Measurements from ENCODE around the gene FIGLA. TPM values are rescaled to one million over a fixed set of nuclear protein-coding genes. Genes with fewer than 3 reads are reported as not detected.
"Not testable (repeated sequence)": the region's sequence is repeated elsewhere in the genome, so short reads cannot be mapped to it uniquely, and the experiment has no call there.

Gene FIGLA
- total RNA-seq, 1 experiment from 2014 or later = not detected

GRCh38 chr2:70799706-70800105 is 9.3 kb upstream of the FIGLA start:
- H4K20me1 ChIP-seq (ENCODE audit: control insufficient read depth, insufficient read depth, insufficient read length) = peaks cover 2% of the 10 kb centered on the region
- DNase-seq = no peak
- H3K4ac ChIP-seq (ENCODE audit: low read depth, low read length) = no peak overlapping the region
- H3K4me3 Mint-ChIP-seq = no peak overlapping the region
- H3K56ac ChIP-seq (ENCODE audit: insufficient read length, low read depth, low read length) = no peak overlapping the region
- no peak overlapping the region for H3K4me2 ChIP-seq (ENCODE audit: insufficient read depth, insufficient read length, low read length)
- H3K27me3 Mint-ChIP-seq (ENCODE audit: low read depth) = peaks cover 90% of the 10 kb centered on the region
- no peak overlapping the region for H2AK5ac ChIP-seq (ENCODE audit: insufficient read length, low read length)
- no peaks in the 10 kb centered on the region; the same call in 1 of the 2 replicates for H3K27me3 ChIP-seq (ENCODE audit: insufficient read depth, low read length)
- no peak overlapping the region for H4K5ac ChIP-seq (ENCODE audit: insufficient read length, low read depth, low read length)
- H3K36me3 Mint-ChIP-seq (ENCODE audit: insufficient read depth in 1 of 3, low read depth in 3 of 3) = peaks cover 7 to 9% (median 8%) of the 10 kb centered on the region in 3 experiments; a peak in 6 of 7 replicates
- H2BK20ac ChIP-seq (ENCODE audit: low read depth, low read length, poor library complexity, severe bottlenecking) = no peak overlapping the region
- H3K79me1 ChIP-seq (ENCODE audit: insufficient read depth, low read depth, low read length, poor library complexity, severe bottlenecking) = no peaks in the 10 kb centered on the region
- H4K8ac ChIP-seq (replicated peaks; ENCODE audit: insufficient read length, low read depth, low read length) = no peak overlapping the region
- H2BK12ac ChIP-seq (ENCODE audit: insufficient read length, low read depth, low read length) = no peak overlapping the region
- peaks cover 8 to 13% of the 10 kb centered on the region in 2 experiments for H3K4me1 Mint-ChIP-seq
- no CpG with 5 or more reads among the region's 2 CpGs for WGBS (ENCODE audit: extremely low coverage, insufficient read length, low lambda C conversion rate)
- peaks cover 11 to 17% of the 10 kb centered on the region in 2 experiments for H3K9me3 Mint-ChIP-seq
- no peak overlapping the region for H3K27ac ChIP-seq (ENCODE audit: insufficient read length, low read depth, low read length)
- no peak overlapping the region for H2BK120ac ChIP-seq (ENCODE audit: low read depth, low read length, poor library complexity, severe bottlenecking)
- H3K9ac ChIP-seq (ENCODE audit: extremely low read depth, insufficient read length, low read length) = no peak overlapping the region
- no peaks in the 10 kb centered on the region for H3K79me2 ChIP-seq (ENCODE audit: insufficient read depth, low read length)
- no peak overlapping the region for H3K23ac ChIP-seq (ENCODE audit: insufficient read length, low read depth, low read length)
- H2BK15ac ChIP-seq (ENCODE audit: low read depth, low read length) = no peak overlapping the region
- no peak overlapping the region for H3T11ph ChIP-seq (ENCODE audit: low read length)
- no peaks in the 10 kb centered on the region for H3K9me3 ChIP-seq (ENCODE audit: control insufficient read depth, low read depth, low read length)
- no peak overlapping the region for H3K27ac Mint-ChIP-seq
- H3K14ac ChIP-seq (ENCODE audit: insufficient read depth, low read length) = no peak overlapping the region
- H3K18ac ChIP-seq (ENCODE audit: insufficient read length, low read depth, low read length) = no peak overlapping the region
- TF ChIP-seq CTCF (conservative IDR thresholded peaks at IDR 0.05) = no peak
- H4K91ac ChIP-seq (ENCODE audit: insufficient read length, low read depth, low read length) = no peak overlapping the region
- no peaks in the 10 kb centered on the region for H3K23me2 ChIP-seq (ENCODE audit: insufficient read length, low read depth, low read length, poor library complexity, severe bottlenecking)
- H2AFZ ChIP-seq (ENCODE audit: low read length) = no peak overlapping the region
- H3K4me1 ChIP-seq (ENCODE audit: insufficient read depth, low read length) = no peaks in the 10 kb centered on the region
- H2BK5ac ChIP-seq (ENCODE audit: insufficient read length, low read length) = no peak overlapping the region

GRCh38 chr2:70797996-70798395 is 7.6 kb upstream of the FIGLA start:
- WGBS (ENCODE audit: extremely low coverage, insufficient read length, low lambda C conversion rate) = no CpG with 5 or more reads among the region's 3 CpGs
- not testable (repeated sequence) for H3K9ac ChIP-seq (ENCODE audit: extremely low read depth, insufficient read length, low read length); H3K23ac ChIP-seq (ENCODE audit: insufficient read length, low read depth, low read length); H3K36me3 Mint-ChIP-seq (ENCODE audit: insufficient read depth in 1 of 3, low read depth in 3 of 3); H3T11ph ChIP-seq (ENCODE audit: low read length); H3K4me1 ChIP-seq (ENCODE audit: insufficient read depth, low read length); H2BK5ac ChIP-seq (ENCODE audit: insufficient read length, low read length); H2AK5ac ChIP-seq (ENCODE audit: insufficient read length, low read length); H3K27me3 ChIP-seq (ENCODE audit: insufficient read depth, low read length); H3K27ac ChIP-seq (ENCODE audit: insufficient read length, low read depth, low read length); H2BK20ac ChIP-seq (ENCODE audit: low read depth, low read length, poor library complexity, severe bottlenecking); H3K56ac ChIP-seq (ENCODE audit: insufficient read length, low read depth, low read length); H3K9me3 ChIP-seq (ENCODE audit: control insufficient read depth, low read depth, low read length); H2AFZ ChIP-seq (ENCODE audit: low read length); H3K18ac ChIP-seq (ENCODE audit: insufficient read length, low read depth, low read length); H4K8ac ChIP-seq (replicated peaks; ENCODE audit: insufficient read length, low read depth, low read length); H3K23me2 ChIP-seq (ENCODE audit: insufficient read length, low read depth, low read length, poor library complexity, severe bottlenecking); H3K4me2 ChIP-seq (ENCODE audit: insufficient read depth, insufficient read length, low read length); H3K27ac Mint-ChIP-seq; H3K4ac ChIP-seq (ENCODE audit: low read depth, low read length); H3K79me2 ChIP-seq (ENCODE audit: insufficient read depth, low read length); DNase-seq; H2BK12ac ChIP-seq (ENCODE audit: insufficient read length, low read depth, low read length); H4K5ac ChIP-seq (ENCODE audit: insufficient read length, low read depth, low read length); H2BK15ac ChIP-seq (ENCODE audit: low read depth, low read length); H3K79me1 ChIP-seq (ENCODE audit: insufficient read depth, low read depth, low read length, poor library complexity, severe bottlenecking); H3K4me3 Mint-ChIP-seq; H3K14ac ChIP-seq (ENCODE audit: insufficient read depth, low read length); H4K20me1 ChIP-seq (ENCODE audit: control insufficient read depth, insufficient read depth, insufficient read length); H4K91ac ChIP-seq (ENCODE audit: insufficient read length, low read depth, low read length); H2BK120ac ChIP-seq (ENCODE audit: low read depth, low read length, poor library complexity, severe bottlenecking)
- peaks cover 96% of the 10 kb centered on the region for H3K27me3 Mint-ChIP-seq (ENCODE audit: low read depth)
- H3K4me1 Mint-ChIP-seq = peaks cover 8 to 13% of the 10 kb centered on the region in 2 experiments
- H3K9me3 Mint-ChIP-seq = peaks cover 9 to 17% of the 10 kb centered on the region in 2 experiments

All from H9 (cell line).